B cell (primary cell): Measurements from ENCODE around the gene CDC42BPB.

Source experiments
- CTCF ChIP-seq: fragments of 200-600 bp; IDR thresholded peaks from one replicate; pipeline ENCODE4 v1.8.0; 2022; ENCODE audit warnings: antibody characterized with exemption, mild to moderate bottlenecking
- EZH2 ChIP-seq: IDR thresholded peaks from 2 replicates; pipeline ENCODE4 v1.6.1; 2012; ENCODE audit warnings: borderline replicate concordance, low read depth, mild to moderate bottlenecking, moderate library complexity, low read length; ENCODE audit not compliant: insufficient read depth, poor library complexity, severe bottlenecking

GRCh38 chr14:102971836-102972606, 85.3 kb downstream of the CDC42BPB start:
- no peak for TF ChIP-seq EZH2
- TF ChIP-seq CTCF, result no peak
